ENCODE results near the gene KRTAP1-5.
"Not testable (repeated sequence)": the region's sequence is repeated elsewhere in the genome, so short reads cannot be mapped to it uniquely, and the experiment has no call there.

DNA sequence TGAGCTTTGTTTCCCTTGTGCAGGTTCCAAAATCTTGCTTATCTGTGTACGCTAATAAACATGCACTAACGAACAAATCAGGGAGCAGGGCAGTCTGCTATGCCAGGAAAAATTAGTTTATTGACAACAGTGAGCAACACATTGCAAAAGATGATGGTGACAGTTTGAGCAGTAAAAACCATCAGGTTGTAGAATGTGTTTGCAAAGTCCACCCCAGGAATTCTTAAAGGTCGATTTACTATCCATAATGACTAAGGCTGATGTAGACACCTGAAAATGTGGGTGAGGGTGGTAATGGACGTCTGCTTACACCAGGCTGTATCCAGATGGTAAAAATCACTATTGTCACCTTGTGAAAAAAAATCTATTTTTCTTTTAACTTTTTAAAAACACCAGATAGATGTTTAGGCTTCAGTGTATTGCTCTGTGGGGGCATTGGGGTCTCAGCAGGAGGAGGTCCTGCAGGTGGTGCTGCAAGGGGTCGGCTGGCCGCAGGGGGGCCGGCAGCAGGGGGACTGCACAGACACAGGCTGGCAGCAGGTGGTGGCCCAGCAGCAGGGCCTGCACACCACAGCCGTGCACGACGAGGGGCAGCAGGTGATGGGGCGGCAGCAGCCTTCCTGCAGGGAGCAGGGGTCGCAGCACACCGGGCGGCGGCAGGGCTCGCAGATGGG is 38.1 kb upstream of the KRTAP1-5 start:
- not testable (repeated sequence) for TF ChIP-seq ATF3 (IDR thresholded peaks at IDR 0.05; ENCODE audit: borderline replicate concordance, extremely low read depth, low read depth, low read length); CTCF (IDR thresholded peaks at IDR 0.05 in 2 of 3, conservative IDR thresholded peaks at IDR 0.05 in 1 of 3; ENCODE audit: control insufficient read depth in 2 of 3, extremely low read depth in 1 of 3, insufficient read depth in 1 of 3, low read depth in 3 of 3, low read length in 3 of 3); ZNF24 (IDR thresholded peaks at IDR 0.05); POLR2A (IDR thresholded peaks at IDR 0.05; ENCODE audit: low read depth, low read length); NBN (IDR thresholded peaks at IDR 0.05); SREBF2 (IDR thresholded peaks at IDR 0.05; ENCODE audit: low read length); BRCA1 (IDR thresholded peaks at IDR 0.05; ENCODE audit: low read depth, low read length); SUZ12 (IDR thresholded peaks at IDR 0.05; ENCODE audit: unreplicated experiment); TAF1 (IDR thresholded peaks at IDR 0.05; ENCODE audit: borderline replicate concordance, low read depth, low read length); YY1 (IDR thresholded peaks at IDR 0.05; ENCODE audit: low read depth, low read length); EZH2 (IDR thresholded peaks at IDR 0.05; ENCODE audit: borderline replicate concordance, control insufficient read depth, low read depth, low read length)
- TF ChIP-seq, protein P1, sequence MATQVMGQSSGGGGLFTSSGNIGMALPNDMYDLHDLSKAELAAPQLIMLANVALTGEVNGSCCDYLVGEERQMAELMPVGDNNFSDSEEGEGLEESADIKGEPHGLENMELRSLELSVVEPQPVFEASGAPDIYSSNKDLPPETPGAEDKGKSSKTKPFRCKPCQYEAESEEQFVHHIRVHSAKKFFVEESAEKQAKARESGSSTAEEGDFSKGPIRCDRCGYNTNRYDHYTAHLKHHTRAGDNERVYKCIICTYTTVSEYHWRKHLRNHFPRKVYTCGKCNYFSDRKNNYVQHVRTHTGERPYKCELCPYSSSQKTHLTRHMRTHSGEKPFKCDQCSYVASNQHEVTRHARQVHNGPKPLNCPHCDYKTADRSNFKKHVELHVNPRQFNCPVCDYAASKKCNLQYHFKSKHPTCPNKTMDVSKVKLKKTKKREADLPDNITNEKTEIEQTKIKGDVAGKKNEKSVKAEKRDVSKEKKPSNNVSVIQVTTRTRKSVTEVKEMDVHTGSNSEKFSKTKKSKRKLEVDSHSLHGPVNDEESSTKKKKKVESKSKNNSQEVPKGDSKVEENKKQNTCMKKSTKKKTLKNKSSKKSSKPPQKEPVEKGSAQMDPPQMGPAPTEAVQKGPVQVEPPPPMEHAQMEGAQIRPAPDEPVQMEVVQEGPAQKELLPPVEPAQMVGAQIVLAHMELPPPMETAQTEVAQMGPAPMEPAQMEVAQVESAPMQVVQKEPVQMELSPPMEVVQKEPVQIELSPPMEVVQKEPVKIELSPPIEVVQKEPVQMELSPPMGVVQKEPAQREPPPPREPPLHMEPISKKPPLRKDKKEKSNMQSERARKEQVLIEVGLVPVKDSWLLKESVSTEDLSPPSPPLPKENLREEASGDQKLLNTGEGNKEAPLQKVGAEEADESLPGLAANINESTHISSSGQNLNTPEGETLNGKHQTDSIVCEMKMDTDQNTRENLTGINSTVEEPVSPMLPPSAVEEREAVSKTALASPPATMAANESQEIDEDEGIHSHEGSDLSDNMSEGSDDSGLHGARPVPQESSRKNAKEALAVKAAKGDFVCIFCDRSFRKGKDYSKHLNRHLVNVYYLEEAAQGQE (IDR thresholded peaks at IDR 0.05; ENCODE audit: low read depth, low read length) = not testable (repeated sequence)

Data from GM12878 (cell line).